WTC11 (cell line): ENCODE results near the gene SYNPO. TPM values are rescaled to one million over a fixed set of nuclear protein-coding genes. Genes with fewer than 3 reads are reported as not detected.
A peak's percentile ranks its signal among the peaks of the same experiment; 100 is the strongest.

Experiments
- ATAC-seq: fragments of 200-7000 bp; cut with Tn5 transposase; 2 replicates; pipeline ENCODE4 v1.10.0; 2021; ENCODE audit warnings: mild to moderate bottlenecking, moderate library complexity
- CTCF ChIA-PET: fragments of 300-600 bp; sonication (Branson Sonifier 250); formaldehyde crosslinking; loops from one replicate; lab custom pipeline; 2021; ENCODE audit warnings: antibody characterized with exemption; lab: Charles Lee
- POLR2A ChIA-PET: fragments of 350-600 bp; sonication (Branson Sonifier 250); formaldehyde crosslinking; loops from one replicate; lab custom pipeline; 2021; ENCODE audit warnings: antibody characterized with exemption; lab: Charles Lee
- DNase-seq: peaks from one replicate; pipeline ENCODE4 v3.0.0; 2021; ENCODE audit warnings: low spot score
- H3K27ac Mint-ChIP-seq: 2 replicates; pipeline ENCODE4 v1.8.0; 2021; ENCODE audit warnings: mixed read lengths
- H3K27me3 Mint-ChIP-seq: 2 replicates; pipeline ENCODE4 v1.8.0; 2021; ENCODE audit warnings: low read depth, mild to moderate bottlenecking, moderate library complexity, mixed read lengths
- H3K36me3 Mint-ChIP-seq: 2 replicates; pipeline ENCODE4 v1.8.0; 2021; ENCODE audit warnings: mixed read lengths
- H3K4me1 Mint-ChIP-seq: 2 replicates; pipeline ENCODE4 v1.8.0; 2022; ENCODE audit warnings: mixed read lengths
- H3K4me3 Mint-ChIP-seq: 2 replicates; pipeline ENCODE4 v1.8.0; 2021; ENCODE audit warnings: mild to moderate bottlenecking, moderate library complexity, mixed read lengths
- H3K9me3 Mint-ChIP-seq: 2 replicates; pipeline ENCODE4 v1.8.0; 2021; ENCODE audit warnings: mixed read lengths
- CDX4 ChIP-seq: fragments of 250-450 bp; sonication (Bioruptor Pico); IDR thresholded peaks from 2 replicates; pipeline ENCODE4 v1.9.0; 2021; ENCODE audit warnings: moderate library complexity, mild to moderate bottlenecking, inconsistent platforms, borderline replicate concordance
- CREM ChIP-seq: sonication (generic); formaldehyde crosslinking; IDR thresholded peaks from 2 replicates; pipeline ENCODE4 v1.8.1; 2022; ENCODE audit warnings: mild to moderate bottlenecking, missing genetic modification reagents, moderate library complexity
- E2F4 ChIP-seq: sonication (generic); formaldehyde crosslinking; IDR thresholded peaks from 2 replicates; pipeline ENCODE4 v1.8.1; 2022; ENCODE audit warnings: low read depth, mild to moderate bottlenecking, moderate library complexity, missing genetic modification reagents, borderline replicate concordance
- EMX1 ChIP-seq: fragments of 250-450 bp; sonication (Bioruptor Pico); IDR thresholded peaks from 2 replicates; pipeline ENCODE4 v1.8.0; 2021; ENCODE audit warnings: mild to moderate bottlenecking
- ESRRA ChIP-seq: sonication (generic); formaldehyde crosslinking; IDR thresholded peaks from 2 replicates; pipeline ENCODE4 v1.8.1; 2022; ENCODE audit warnings: mild to moderate bottlenecking, missing genetic modification reagents, borderline replicate concordance
- ETV6 ChIP-seq: sonication (generic); formaldehyde crosslinking; IDR thresholded peaks from 2 replicates; pipeline ENCODE4 v1.8.1; 2022; ENCODE audit warnings: mild to moderate bottlenecking, missing genetic modification reagents
- FOXP1 ChIP-seq: sonication (generic); formaldehyde crosslinking; IDR thresholded peaks from 2 replicates; pipeline ENCODE4 v1.8.0; 2022; ENCODE audit warnings: missing genetic modification reagents, mild to moderate bottlenecking, moderate library complexity, borderline replicate concordance
- GABPB1 ChIP-seq: sonication (generic); formaldehyde crosslinking; IDR thresholded peaks from 2 replicates; pipeline ENCODE4 v1.8.1; 2023; ENCODE audit warnings: mild to moderate bottlenecking, missing genetic modification reagents
- GTF2I ChIP-seq: fragments of 250-450 bp; sonication (Bioruptor Pico); conservative IDR thresholded peaks from 2 replicates; pipeline ENCODE4 v1.4.0; 2021; ENCODE audit warnings: mild to moderate bottlenecking
- HMGA2 ChIP-seq: fragments of 250-450 bp; sonication (Bioruptor Pico); IDR thresholded peaks from 2 replicates; pipeline ENCODE4 v1.4.0; 2021; ENCODE audit warnings: mild to moderate bottlenecking, moderate library complexity
- MXD4 ChIP-seq: fragments of 250-450 bp; sonication (Bioruptor Pico); IDR thresholded peaks from 2 replicates; pipeline ENCODE4 v1.8.0; 2021; ENCODE audit warnings: mild to moderate bottlenecking, moderate library complexity, borderline replicate concordance
- NFATC4 ChIP-seq: fragments of 250-450 bp; sonication (Bioruptor Pico); IDR thresholded peaks from 2 replicates; pipeline ENCODE4 v1.9.0; 2021; ENCODE audit warnings: mild to moderate bottlenecking
- TEAD1 ChIP-seq: sonication (generic); formaldehyde crosslinking; IDR thresholded peaks from 2 replicates; pipeline ENCODE4 v1.8.0; 2022; ENCODE audit warnings: mild to moderate bottlenecking, missing genetic modification reagents
- TEAD4 ChIP-seq: sonication (generic); formaldehyde crosslinking; IDR thresholded peaks from 2 replicates; pipeline ENCODE4 v1.8.0; 2022; ENCODE audit warnings: mild to moderate bottlenecking, missing genetic modification reagents
- ZBTB21 ChIP-seq: sonication (generic); formaldehyde crosslinking; IDR thresholded peaks from 2 replicates; pipeline ENCODE4 v1.8.1; 2023; ENCODE audit warnings: mild to moderate bottlenecking, missing genetic modification reagents, borderline replicate concordance
- ZMAT4 ChIP-seq: fragments of 250-450 bp; sonication (Bioruptor Pico); IDR thresholded peaks from 2 replicates; pipeline ENCODE4 v1.9.0; 2021; ENCODE audit warnings: mild to moderate bottlenecking
- ZNF232 ChIP-seq: sonication (generic); formaldehyde crosslinking; IDR thresholded peaks from 2 replicates; pipeline ENCODE4 v1.8.0; 2022; ENCODE audit warnings: mild to moderate bottlenecking, missing genetic modification reagents
- ZNF423 ChIP-seq: fragments of 250-450 bp; sonication (Bioruptor Pico); IDR thresholded peaks from 2 replicates; pipeline ENCODE4 v2.1.2; 2022; ENCODE audit warnings: mild to moderate bottlenecking, moderate library complexity
- ZNF425 ChIP-seq: fragments of 250-450 bp; sonication (Bioruptor Pico); conservative IDR thresholded peaks from 2 replicates; pipeline ENCODE4 v1.9.0; 2021; ENCODE audit warnings: mild to moderate bottlenecking
- ZNF671 ChIP-seq: fragments of 250-450 bp; sonication (Bioruptor Pico); IDR thresholded peaks from 2 replicates; pipeline ENCODE4 v1.8.0; 2021; ENCODE audit warnings: mild to moderate bottlenecking
- total RNA-seq: library from RNA; stranded (reverse); gene quantifications from 3 replicates; pipeline ENCODE4 v1.2.3, GENCODE V29; 2021

SYNPO gene
- total RNA-seq, 1 experiment from 2014 or later = 2.1 TPM

- peaks cover 8% of the 10 kb centered on the region for H3K27me3 Mint-ChIP-seq
- H3K36me3 Mint-ChIP-seq = no peaks in the 10 kb centered on the region
- H3K9me3 Mint-ChIP-seq = no peaks in the 10 kb centered on the region
- DNase-seq (no peak), ATAC-seq (no peak)
- no peak overlapping the region for H3K27ac Mint-ChIP-seq
- TF ChIP-seq E2F4 (no peak), CREM (no peak), TEAD1 (CRISPR knock-in tag) (no peak), ETV6 (CRISPR knock-in tag) (no peak), ESRRA (no peak)
- ChIA-PET CTCF (interaction anchor here (0.6 to 5.6 kb wide), 10 partner anchors 7 to 196 kb away, joined by 3 to 59 read pairs (median 5); partner anchors contain the start of gene MYOZ3), POLR2A (no interaction called here)
- no peak overlapping the region for H3K4me3 Mint-ChIP-seq
- H3K4me1 Mint-ChIP-seq = peaks cover 22% of the 10 kb centered on the region
Observed at GRCh38 chr5:150653762-150654556, 13.5 kb downstream of the SYNPO start.

GRCh38 chr5:150655221-150655620 is 14.8 kb downstream of the SYNPO start:
- no peak overlapping the region for H3K27ac Mint-ChIP-seq
- no peak for DNase-seq
- H3K27me3 Mint-ChIP-seq = peaks cover 12% of the 10 kb centered on the region
- no peaks in the 10 kb centered on the region for H3K36me3 Mint-ChIP-seq
- POLR2A ChIA-PET = interaction anchor here (1.3 kb wide), 1 partner anchor 46 kb away, joined by 7 read pairs; the partner anchor contains the start of gene RBM22
- H3K4me1 Mint-ChIP-seq = peaks cover 23% of the 10 kb centered on the region
- CTCF ChIA-PET = interaction anchor here (0.6 to 5.6 kb wide), 15 partner anchors 8 to 165 kb away, joined by 3 to 59 read pairs (median 6); partner anchors contain the start of gene RBM22
- TF ChIP-seq FOXP1 (no peak), ZNF423 (CRISPR knock-in tag) (no peak), TEAD1 (CRISPR knock-in tag) (no peak), HMGA2 (no peak), TEAD4 (CRISPR knock-in tag) (no peak), NFATC4 (CRISPR knock-in tag) (no peak), GABPB1 (CRISPR knock-in tag) (no peak), MXD4 (CRISPR knock-in tag) (no peak), ZBTB21 (CRISPR knock-in tag) (no peak), ZNF232 (CRISPR knock-in tag) (no peak), EMX1 (no peak), E2F4 (no peak), ZNF425 (CRISPR knock-in tag) (no peak), CDX4 (CRISPR knock-in tag) (no peak), ZMAT4 (CRISPR knock-in tag) (no peak), GTF2I (CRISPR knock-in tag) (no peak), ZNF671 (CRISPR knock-in tag) (no peak)
- no peak for ATAC-seq
- no peaks in the 10 kb centered on the region for H3K9me3 Mint-ChIP-seq
- peak overlapping the region; percentile 73; the same call in 1 of the 2 replicates for H3K4me3 Mint-ChIP-seq
